Measurements from ENCODE around the gene ERG.
A peak's percentile ranks its signal among the peaks of the same experiment; 100 is the strongest.

ERG gene

DNA sequence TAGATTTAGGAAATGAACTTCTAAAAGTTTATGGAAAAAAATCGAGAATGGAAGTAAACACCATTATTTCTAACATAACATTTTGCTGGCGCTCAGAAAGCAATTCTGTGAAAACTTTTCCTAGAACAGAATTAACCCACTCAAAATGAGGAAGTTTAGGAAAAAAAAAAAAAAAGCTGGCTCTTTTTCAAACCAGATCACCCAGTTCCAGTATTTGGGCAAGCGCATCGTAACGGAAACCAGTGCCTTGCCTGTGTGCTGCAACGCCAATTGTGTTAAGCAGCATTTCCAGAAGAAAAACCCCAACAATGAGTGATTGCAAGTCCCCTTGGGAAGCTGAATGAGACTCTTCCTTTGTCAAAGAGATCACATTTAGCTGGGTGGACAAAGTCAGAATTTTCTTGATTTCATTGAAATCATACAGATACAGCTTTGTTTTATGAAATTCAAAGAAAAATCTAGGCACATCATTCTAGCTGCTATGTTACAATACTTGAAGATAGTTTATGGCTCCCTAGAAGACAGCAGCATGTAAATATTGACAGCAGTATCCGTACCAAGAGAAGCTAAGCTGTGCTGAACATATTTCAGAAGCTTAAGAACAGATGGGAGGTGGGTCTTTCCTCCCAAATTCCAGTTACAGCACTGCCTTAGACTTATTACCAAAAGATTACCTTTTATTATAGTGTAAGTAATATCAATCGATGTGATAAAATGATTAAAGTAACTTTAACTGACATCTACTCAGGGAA lies 113.4 kb downstream of the ERG start:
- no peaks in the 10 kb centered on the region for H3K27me3 ChIP-seq (ENCODE audit: insufficient read depth, poor library complexity, severe bottlenecking)
- no peak; the same call in none of the 2 replicates for TF ChIP-seq POLR2AphosphoS5 (IDR thresholded peaks at IDR 0.05; ENCODE audit: low read depth)
- TF ChIP-seq GABPA (IDR thresholded peaks at IDR 0.05; ENCODE audit: low read depth) = no peak
- TF ChIP-seq, protein P1, sequence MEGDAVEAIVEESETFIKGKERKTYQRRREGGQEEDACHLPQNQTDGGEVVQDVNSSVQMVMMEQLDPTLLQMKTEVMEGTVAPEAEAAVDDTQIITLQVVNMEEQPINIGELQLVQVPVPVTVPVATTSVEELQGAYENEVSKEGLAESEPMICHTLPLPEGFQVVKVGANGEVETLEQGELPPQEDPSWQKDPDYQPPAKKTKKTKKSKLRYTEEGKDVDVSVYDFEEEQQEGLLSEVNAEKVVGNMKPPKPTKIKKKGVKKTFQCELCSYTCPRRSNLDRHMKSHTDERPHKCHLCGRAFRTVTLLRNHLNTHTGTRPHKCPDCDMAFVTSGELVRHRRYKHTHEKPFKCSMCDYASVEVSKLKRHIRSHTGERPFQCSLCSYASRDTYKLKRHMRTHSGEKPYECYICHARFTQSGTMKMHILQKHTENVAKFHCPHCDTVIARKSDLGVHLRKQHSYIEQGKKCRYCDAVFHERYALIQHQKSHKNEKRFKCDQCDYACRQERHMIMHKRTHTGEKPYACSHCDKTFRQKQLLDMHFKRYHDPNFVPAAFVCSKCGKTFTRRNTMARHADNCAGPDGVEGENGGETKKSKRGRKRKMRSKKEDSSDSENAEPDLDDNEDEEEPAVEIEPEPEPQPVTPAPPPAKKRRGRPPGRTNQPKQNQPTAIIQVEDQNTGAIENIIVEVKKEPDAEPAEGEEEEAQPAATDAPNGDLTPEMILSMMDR (IDR thresholded peaks at IDR 0.05; ENCODE audit: insufficient read depth, low read length) = no peak
- TF ChIP-seq SPI1 (IDR thresholded peaks at IDR 0.05; ENCODE audit: borderline replicate concordance, low read depth) = peak; percentile 39; the same call in 1 of the 2 replicates
- DNase-seq (ENCODE audit: low read depth in 1 of 2, low spot score in 1 of 2) = peak in 1 of 2 experiments; percentile 92
- peak overlapping the region; percentile 95 for H3K27ac ChIP-seq (replicated peaks)
- H3K4me3 ChIP-seq (replicated peaks; ENCODE audit: insufficient read depth, low read length) = no peak overlapping the region

DNA sequence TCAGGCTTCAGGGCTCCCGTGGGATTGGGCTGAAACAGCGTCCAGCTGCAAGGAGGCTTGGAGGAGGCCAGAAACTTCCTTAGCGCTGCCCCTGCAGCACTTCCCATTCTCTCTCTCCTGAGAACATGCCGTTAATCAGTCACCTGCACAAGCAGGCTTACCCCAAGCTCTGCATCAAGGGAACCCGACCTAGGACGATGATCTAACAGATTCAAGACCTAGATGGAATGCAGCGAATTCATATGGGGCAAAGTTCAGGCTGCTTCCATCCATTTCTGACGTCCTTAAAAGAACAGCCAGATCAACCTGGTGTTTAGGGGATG lies 114.1 kb downstream of the ERG start:
- no peaks in the 10 kb centered on the region for H3K27me3 ChIP-seq (ENCODE audit: insufficient read depth, poor library complexity, severe bottlenecking)
- TF ChIP-seq GABPA (IDR thresholded peaks at IDR 0.05; ENCODE audit: low read depth) (no peak), POLR2AphosphoS5 (IDR thresholded peaks at IDR 0.05; ENCODE audit: low read depth) (peak; percentile 40; the same call in 1 of the 2 replicates), SPI1 (IDR thresholded peaks at IDR 0.05; ENCODE audit: borderline replicate concordance, low read depth) (peak; percentile 69; the same call in 1 of the 2 replicates)
- TF ChIP-seq, protein P1 (IDR thresholded peaks at IDR 0.05; ENCODE audit: insufficient read depth, low read length) = no peak
- TF ChIP-seq, protein P2, sequence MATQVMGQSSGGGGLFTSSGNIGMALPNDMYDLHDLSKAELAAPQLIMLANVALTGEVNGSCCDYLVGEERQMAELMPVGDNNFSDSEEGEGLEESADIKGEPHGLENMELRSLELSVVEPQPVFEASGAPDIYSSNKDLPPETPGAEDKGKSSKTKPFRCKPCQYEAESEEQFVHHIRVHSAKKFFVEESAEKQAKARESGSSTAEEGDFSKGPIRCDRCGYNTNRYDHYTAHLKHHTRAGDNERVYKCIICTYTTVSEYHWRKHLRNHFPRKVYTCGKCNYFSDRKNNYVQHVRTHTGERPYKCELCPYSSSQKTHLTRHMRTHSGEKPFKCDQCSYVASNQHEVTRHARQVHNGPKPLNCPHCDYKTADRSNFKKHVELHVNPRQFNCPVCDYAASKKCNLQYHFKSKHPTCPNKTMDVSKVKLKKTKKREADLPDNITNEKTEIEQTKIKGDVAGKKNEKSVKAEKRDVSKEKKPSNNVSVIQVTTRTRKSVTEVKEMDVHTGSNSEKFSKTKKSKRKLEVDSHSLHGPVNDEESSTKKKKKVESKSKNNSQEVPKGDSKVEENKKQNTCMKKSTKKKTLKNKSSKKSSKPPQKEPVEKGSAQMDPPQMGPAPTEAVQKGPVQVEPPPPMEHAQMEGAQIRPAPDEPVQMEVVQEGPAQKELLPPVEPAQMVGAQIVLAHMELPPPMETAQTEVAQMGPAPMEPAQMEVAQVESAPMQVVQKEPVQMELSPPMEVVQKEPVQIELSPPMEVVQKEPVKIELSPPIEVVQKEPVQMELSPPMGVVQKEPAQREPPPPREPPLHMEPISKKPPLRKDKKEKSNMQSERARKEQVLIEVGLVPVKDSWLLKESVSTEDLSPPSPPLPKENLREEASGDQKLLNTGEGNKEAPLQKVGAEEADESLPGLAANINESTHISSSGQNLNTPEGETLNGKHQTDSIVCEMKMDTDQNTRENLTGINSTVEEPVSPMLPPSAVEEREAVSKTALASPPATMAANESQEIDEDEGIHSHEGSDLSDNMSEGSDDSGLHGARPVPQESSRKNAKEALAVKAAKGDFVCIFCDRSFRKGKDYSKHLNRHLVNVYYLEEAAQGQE (IDR thresholded peaks at IDR 0.05; ENCODE audit: insufficient replicate concordance, low read depth) = no peak
- peak; percentile 64 to 66 for DNase-seq (ENCODE audit: low read depth in 1 of 2, low spot score in 1 of 2)
- H3K27ac ChIP-seq (replicated peaks) = peak overlapping the region; percentile 95
- H3K4me3 ChIP-seq (replicated peaks; ENCODE audit: insufficient read depth, low read length) = no peak overlapping the region

DNA sequence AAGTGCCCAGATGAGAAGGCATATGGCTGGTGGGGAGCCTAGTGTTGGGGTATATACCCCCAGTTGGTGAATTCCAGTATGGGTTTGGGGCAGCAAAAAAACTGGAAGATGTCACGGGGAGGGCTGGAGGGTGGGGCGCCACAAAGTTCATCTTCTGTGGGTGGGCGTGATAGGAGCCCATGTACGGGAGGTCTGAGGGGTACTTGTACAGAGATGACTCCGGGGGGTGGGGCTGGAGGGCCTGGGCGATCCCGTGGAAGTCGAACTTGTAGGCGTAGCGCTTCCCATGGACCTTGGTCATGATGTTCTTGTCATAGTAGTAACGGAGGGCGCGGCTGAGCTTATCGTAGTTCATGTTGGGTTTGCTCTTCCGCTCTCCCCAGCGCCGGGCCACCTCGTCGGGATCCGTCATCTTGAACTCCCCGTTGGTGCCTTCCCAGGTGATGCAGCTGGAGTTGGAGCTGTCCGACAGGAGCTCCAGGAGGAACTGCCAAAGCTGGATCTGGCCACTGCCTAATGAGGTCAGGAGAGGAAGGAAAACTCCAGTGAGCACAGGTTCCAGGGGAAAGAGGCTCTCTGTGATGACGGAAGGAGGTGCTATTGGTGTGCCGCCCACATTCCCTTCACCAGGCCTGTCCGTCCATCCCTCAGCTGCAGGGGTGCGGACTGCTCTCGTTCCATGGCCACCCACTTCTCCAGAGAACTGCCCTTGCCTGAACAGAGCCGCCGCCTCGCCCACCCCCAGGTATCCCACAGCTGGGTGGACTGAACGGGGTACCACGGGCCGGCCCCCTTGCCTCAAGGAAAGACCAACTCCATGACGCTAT lies 114.7 kb downstream of the ERG start:
- TF ChIP-seq SPI1 (IDR thresholded peaks at IDR 0.05; ENCODE audit: borderline replicate concordance, low read depth) (no peak), GABPA (IDR thresholded peaks at IDR 0.05; ENCODE audit: low read depth) (no peak), POLR2AphosphoS5 (IDR thresholded peaks at IDR 0.05; ENCODE audit: low read depth) (no peak)
- TF ChIP-seq, protein P1 (IDR thresholded peaks at IDR 0.05; ENCODE audit: insufficient read depth, low read length) = no peak
- TF ChIP-seq, protein P2 (IDR thresholded peaks at IDR 0.05; ENCODE audit: insufficient replicate concordance, low read depth) = no peak

More for the DNA sequence above, 114.7 kb downstream of the ERG start:
- Histone ChIP-seq H3K27me3 (ENCODE audit: insufficient read depth, poor library complexity, severe bottlenecking) (no peaks in the 10 kb centered on the region), H3K4me3 (replicated peaks; ENCODE audit: insufficient read depth, low read length) (no peak overlapping the region), H3K27ac (replicated peaks) (peak overlapping the region; percentile 95)
- DNase-seq (ENCODE audit: low read depth in 1 of 2, low spot score in 1 of 2) = no peak

All from HL-60 (cell line).